ENCODE data around the gene ARID5B. TPM values are rescaled to one million over a fixed set of nuclear protein-coding genes. Genes with fewer than 3 reads are reported as not detected.

ARID5B gene
- total and polyA plus RNA-seq, 2 donors (not counting 3 experiments of a cell fraction or from before 2014, with no cell fraction given): 5.6 to 8.9 TPM

DNA sequence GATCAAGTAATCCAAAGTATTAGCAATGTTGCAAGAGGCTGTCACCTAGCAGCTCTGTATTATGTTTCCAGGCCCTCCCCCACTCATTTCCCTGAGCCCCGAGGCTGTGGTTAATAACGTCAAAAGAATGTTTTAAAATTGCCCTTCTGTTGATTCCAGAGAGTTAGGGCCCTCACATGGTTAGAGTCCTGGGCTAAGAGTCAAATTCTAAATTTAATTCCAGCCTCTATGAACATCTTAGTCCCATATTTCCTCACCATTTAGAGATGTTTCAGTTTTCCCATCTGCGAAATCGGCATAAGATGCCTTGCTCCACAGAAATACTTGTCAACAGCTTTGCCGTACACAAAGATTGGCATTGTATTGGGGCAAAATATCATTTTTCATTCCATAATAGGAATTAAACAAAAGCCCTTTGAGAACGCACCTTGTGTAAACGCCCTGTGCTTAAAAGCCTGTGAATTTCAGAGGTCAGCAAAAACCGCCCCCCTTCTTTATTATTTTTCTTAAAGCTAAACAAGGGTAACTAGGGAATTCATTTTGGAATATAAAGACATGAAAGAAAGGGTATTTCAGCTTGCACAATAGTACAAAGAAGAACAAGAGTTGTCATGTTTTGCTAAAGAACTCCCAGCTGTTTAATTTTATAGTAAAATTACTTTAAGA is 135.8 kb downstream of the ARID5B start:
- Histone ChIP-seq H3K79me2 (ENCODE audit: control insufficient read depth, insufficient read depth, low read length) (no peaks in the 10 kb centered on the region), H3K9me1 (replicated peaks; ENCODE audit: control insufficient read depth, extremely low read depth, insufficient read depth, low read length) (no peaks in the 10 kb centered on the region), H2AFZ (ENCODE audit: low read depth, low read length) (no peak overlapping the region), H4K20me1 (replicated peaks; ENCODE audit: control insufficient read depth, extremely low read depth, insufficient read depth, low read length) (no peaks in the 10 kb centered on the region), H3K27ac (ENCODE audit: insufficient read depth, low read depth, low read length) (no peak overlapping the region), H3K9me3 (replicated peaks; ENCODE audit: control insufficient read depth, insufficient read depth, low read length) (no peaks in the 10 kb centered on the region), H3K27me3 (ENCODE audit: control insufficient read depth in 2 of 2, insufficient read depth in 2 of 2, low read length in 2 of 2) (no peaks in the 10 kb centered on the region), H3K4me1 (ENCODE audit: control insufficient read depth, extremely low read depth, insufficient read depth, low read length) (peaks cover 7% of the 10 kb centered on the region), H3K4me2 (ENCODE audit: insufficient read depth, low read length) (no peak overlapping the region), H3K4me3 (replicated peaks in 1 of 3; ENCODE audit: insufficient read depth in 1 of 3, low read depth in 1 of 3, low read length in 3 of 3) (no peak overlapping the region), H3K36me3 (ENCODE audit: control insufficient read depth in 2 of 2, extremely low read depth in 1 of 2, insufficient read depth in 2 of 2, low read length in 2 of 2) (no peaks in the 10 kb centered on the region), H3K9ac (replicated peaks; ENCODE audit: extremely low read depth, insufficient read depth, low read length) (no peak overlapping the region)
- ChIA-PET CTCF (interaction anchor here (1.0 to 14.6 kb wide), 18 partner anchors 8 to 387 kb away, joined by 3 to 468 read pairs (median 14); no protein-coding TSS in a partner anchor), POLR2A (no interaction called here)
- FAIRE-seq (no peak), DNase-seq (ENCODE audit: low read depth, low spot score) (no peak)
- no peak for TF ChIP-seq EZH2 (IDR thresholded peaks at IDR 0.05; ENCODE audit: borderline replicate concordance, low read depth, low read length, severe bottlenecking)
- no peak for TF ChIP-seq POLR2AphosphoS5 (IDR thresholded peaks at IDR 0.05; ENCODE audit: insufficient read depth, low read depth, low read length)
- TF ChIP-seq FOS (IDR thresholded peaks at IDR 0.05; ENCODE audit: borderline replicate concordance, insufficient read depth, low read length): no peak
- TF ChIP-seq GATA2 (IDR thresholded peaks at IDR 0.05; ENCODE audit: insufficient read depth, insufficient read length, low read depth, low read length): no peak
- TF ChIP-seq JUN (IDR thresholded peaks at IDR 0.05; ENCODE audit: borderline replicate concordance, insufficient read depth, insufficient read length, low read depth): no peak
- TF ChIP-seq CTCF (IDR thresholded peaks at IDR 0.05; ENCODE audit: extremely low read depth in 1 of 2, insufficient read depth in 1 of 2, low read depth in 1 of 2, low read length in 2 of 2): no peak
- TF ChIP-seq MAX (IDR thresholded peaks at IDR 0.05; ENCODE audit: insufficient read depth, insufficient read length): no peak
- no peak for TF ChIP-seq MYC (IDR thresholded peaks at IDR 0.05; ENCODE audit: low read depth, low read length)
- TF ChIP-seq POLR2A (IDR thresholded peaks at IDR 0.05; ENCODE audit: low read depth, low read length): no peak
- dilution Hi-C loops (cut with MboI; ENCODE audit: extremely low pct_ligation_motif_present, low sequenced_read_pairs) (no loop called here), intact Hi-C loops (cut with micrococcal nuclease) (loop anchor here (2.0 to 5.0 kb wide), 4 partner anchors 285 to 1220 kb away; partner anchors contain the start of gene EGR2)
- no TSS peak for BruUV-seq (replicated peaks)

Data from endothelial cell of umbilical vein (primary cell).